Mesothelial cell of epicardium (in vitro differentiated cells): ENCODE measurements around the gene MAF. TPM values are rescaled to one million over a fixed set of nuclear protein-coding genes. Genes with fewer than 3 reads are reported as not detected.

Experiments used
- DNase-seq, 2 experiments: peaks; one replicate each; pipeline ENCODE4 v3.0.0; 2021; ENCODE audit warnings: low spot score in 2 of 2; ENCODE audit not compliant: unreplicated experiment in 2 of 2
- H3K27ac Mint-ChIP-seq: 2 replicates; pipeline ENCODE4 v1.8.0; 2021; ENCODE audit warnings: mixed read lengths
- H3K27me3 Mint-ChIP-seq: 2 replicates; pipeline ENCODE4 v1.8.0; 2021; ENCODE audit warnings: low read depth, mixed read lengths
- H3K36me3 Mint-ChIP-seq: 2 replicates; pipeline ENCODE4 v1.8.0; 2021; ENCODE audit warnings: mixed read lengths
- H3K4me1 Mint-ChIP-seq: 2 replicates; pipeline ENCODE4 v1.8.0; 2021; ENCODE audit warnings: mixed read lengths
- H3K4me3 Mint-ChIP-seq: 2 replicates; pipeline ENCODE4 v1.8.0; 2021; ENCODE audit warnings: mild to moderate bottlenecking, moderate library complexity, mixed read lengths
- H3K9me3 Mint-ChIP-seq: 2 replicates; pipeline ENCODE4 v1.8.0; 2021; ENCODE audit warnings: mixed read lengths
- total RNA-seq: library from RNA; stranded (reverse); gene quantifications from 3 replicates; pipeline ENCODE4 v1.2.1, GENCODE V29; 2021
- TF ChIP-seq, protein P1 (sequence below): fragments of 200-600 bp; sonication (generic); IDR thresholded peaks from one replicate; pipeline ENCODE4 v1.5.0; 2021; ENCODE audit warnings: antibody characterized with exemption; ENCODE audit not compliant: unreplicated experiment

The MAF gene
- total RNA-seq, 1 donor from 2014 or later, result 12.9 TPM

GRCh38 chr16:79642652-79643051 lies 42.1 kb upstream of the MAF start:
- TF ChIP-seq, protein P1, sequence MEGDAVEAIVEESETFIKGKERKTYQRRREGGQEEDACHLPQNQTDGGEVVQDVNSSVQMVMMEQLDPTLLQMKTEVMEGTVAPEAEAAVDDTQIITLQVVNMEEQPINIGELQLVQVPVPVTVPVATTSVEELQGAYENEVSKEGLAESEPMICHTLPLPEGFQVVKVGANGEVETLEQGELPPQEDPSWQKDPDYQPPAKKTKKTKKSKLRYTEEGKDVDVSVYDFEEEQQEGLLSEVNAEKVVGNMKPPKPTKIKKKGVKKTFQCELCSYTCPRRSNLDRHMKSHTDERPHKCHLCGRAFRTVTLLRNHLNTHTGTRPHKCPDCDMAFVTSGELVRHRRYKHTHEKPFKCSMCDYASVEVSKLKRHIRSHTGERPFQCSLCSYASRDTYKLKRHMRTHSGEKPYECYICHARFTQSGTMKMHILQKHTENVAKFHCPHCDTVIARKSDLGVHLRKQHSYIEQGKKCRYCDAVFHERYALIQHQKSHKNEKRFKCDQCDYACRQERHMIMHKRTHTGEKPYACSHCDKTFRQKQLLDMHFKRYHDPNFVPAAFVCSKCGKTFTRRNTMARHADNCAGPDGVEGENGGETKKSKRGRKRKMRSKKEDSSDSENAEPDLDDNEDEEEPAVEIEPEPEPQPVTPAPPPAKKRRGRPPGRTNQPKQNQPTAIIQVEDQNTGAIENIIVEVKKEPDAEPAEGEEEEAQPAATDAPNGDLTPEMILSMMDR, result no peak
- H3K27me3 Mint-ChIP-seq, result peaks cover 1% of the 10 kb centered on the region
- DNase-seq, result no peak
- no peak overlapping the region for H3K4me3 Mint-ChIP-seq
- H3K27ac Mint-ChIP-seq, result no peak overlapping the region
- H3K9me3 Mint-ChIP-seq, result peaks cover 3% of the 10 kb centered on the region
- H3K36me3 Mint-ChIP-seq, result no peaks in the 10 kb centered on the region
- peaks cover 15% of the 10 kb centered on the region for H3K4me1 Mint-ChIP-seq

DNA sequence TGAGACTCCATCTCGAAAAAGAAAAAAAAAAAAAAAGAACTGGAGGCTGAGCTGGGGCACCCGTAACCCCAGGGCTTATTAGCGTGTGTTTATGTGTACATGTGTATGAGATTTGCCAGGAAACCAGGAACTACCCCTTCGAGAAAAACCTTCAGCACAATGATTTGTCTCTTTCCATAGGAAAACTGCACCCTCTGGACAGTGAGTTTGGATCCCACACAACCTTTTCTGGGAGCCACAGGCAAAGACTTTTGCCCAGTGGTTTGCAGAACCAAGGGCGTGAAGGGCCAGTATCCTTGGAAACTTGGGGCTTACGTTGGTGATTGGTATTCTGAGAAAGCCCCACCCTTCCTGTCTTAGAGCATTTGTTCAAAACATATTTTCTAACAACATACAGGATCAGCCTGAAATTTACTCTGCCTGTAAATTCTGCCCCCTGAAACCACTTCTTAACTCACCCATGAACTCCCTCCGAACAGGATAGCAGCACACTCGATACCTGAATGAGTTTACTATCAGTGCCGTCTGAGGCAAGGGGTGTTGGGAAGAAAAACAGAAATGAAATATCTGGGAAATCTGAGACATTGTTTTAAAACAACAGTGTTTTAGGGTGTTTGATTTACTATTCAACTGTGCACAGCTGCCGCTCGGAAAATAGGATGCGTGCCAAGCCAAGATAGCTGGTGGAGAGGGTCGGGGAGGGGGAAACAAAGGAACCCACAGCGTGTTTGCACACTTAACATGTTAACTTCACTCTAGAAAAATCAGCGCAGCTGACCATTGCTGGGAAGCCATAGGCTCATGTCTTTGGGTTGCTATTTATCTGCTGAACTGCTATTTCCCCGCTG lies 40.2 kb upstream of the MAF start:
- H3K4me3 Mint-ChIP-seq, result no peak overlapping the region
- H3K9me3 Mint-ChIP-seq, result peaks cover 3% of the 10 kb centered on the region
- H3K4me1 Mint-ChIP-seq, result peaks cover 15% of the 10 kb centered on the region
- no peaks in the 10 kb centered on the region for H3K36me3 Mint-ChIP-seq
- peaks cover 1% of the 10 kb centered on the region for H3K27me3 Mint-ChIP-seq
- H3K27ac Mint-ChIP-seq, result peak overlapping the region; percentile 51
- TF ChIP-seq, protein P1, result no peak
- no peak for DNase-seq

GRCh38 chr16:79639576-79640311 lies 39.2 kb upstream of the MAF start:
- H3K27ac Mint-ChIP-seq, result no peak overlapping the region
- no peak for DNase-seq
- H3K4me3 Mint-ChIP-seq, result no peak overlapping the region
- TF ChIP-seq, protein P1, result no peak
- H3K9me3 Mint-ChIP-seq, result peaks cover 3% of the 10 kb centered on the region
- H3K36me3 Mint-ChIP-seq, result no peaks in the 10 kb centered on the region
- peaks cover 1% of the 10 kb centered on the region for H3K27me3 Mint-ChIP-seq
- peaks cover 11% of the 10 kb centered on the region for H3K4me1 Mint-ChIP-seq

GRCh38 chr16:79638386-79638785 lies 37.8 kb upstream of the MAF start:
- DNase-seq, result no peak
- Mint-ChIP-seq H3K9me3 (peaks cover 3% of the 10 kb centered on the region), H3K4me3 (no peak overlapping the region), H3K27ac (no peak overlapping the region), H3K27me3 (peaks cover 8% of the 10 kb centered on the region), H3K4me1 (peaks cover 11% of the 10 kb centered on the region), H3K36me3 (no peaks in the 10 kb centered on the region)
- TF ChIP-seq, protein P1, result no peak

GRCh38 chr16:79635488-79635887 lies 35.0 kb upstream of the MAF start:
- Mint-ChIP-seq H3K27me3 (peaks cover 24% of the 10 kb centered on the region), H3K27ac (no peak overlapping the region), H3K9me3 (no peaks in the 10 kb centered on the region), H3K36me3 (no peaks in the 10 kb centered on the region), H3K4me3 (no peak overlapping the region), H3K4me1 (peaks cover 2% of the 10 kb centered on the region)
- TF ChIP-seq, protein P1, result no peak
- DNase-seq, result no peak
